ENCODE data around the gene CRIP1.

The CRIP1 gene

DNA sequence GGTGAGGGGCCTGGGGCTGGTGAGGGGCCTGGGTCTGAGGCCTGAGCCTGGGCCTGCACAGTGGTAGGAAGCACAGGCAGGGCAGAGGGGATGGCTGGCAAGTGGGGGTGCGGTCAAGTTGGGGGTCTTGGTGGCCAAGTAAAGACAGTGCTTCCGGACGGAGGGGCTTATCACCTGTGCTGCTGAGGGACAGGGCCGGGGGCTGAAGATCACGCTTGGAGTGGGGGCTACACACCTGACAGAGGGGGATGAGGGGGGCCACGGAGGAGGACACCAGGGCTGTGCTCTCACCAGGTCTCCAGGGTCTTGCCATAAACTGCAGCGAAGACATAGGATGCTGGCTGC, 16.6 kb downstream of the CRIP1 start:
- Histone ChIP-seq H3K9ac (ENCODE audit: low read length) (no peak overlapping the region), H3K4me3 (ENCODE audit: low read length) (no peak overlapping the region), H3K36me3 (ENCODE audit: control insufficient read depth, insufficient read depth, low read length) (no peaks in the 10 kb centered on the region), H3K4me1 (ENCODE audit: control insufficient read depth, insufficient read depth, low read length) (no peaks in the 10 kb centered on the region), H3K27me3 (ENCODE audit: control insufficient read depth, insufficient read depth, low read length) (peaks cover 5% of the 10 kb centered on the region), H3K9me3 (ENCODE audit: control insufficient read depth, low read length) (no peaks in the 10 kb centered on the region)

DNA sequence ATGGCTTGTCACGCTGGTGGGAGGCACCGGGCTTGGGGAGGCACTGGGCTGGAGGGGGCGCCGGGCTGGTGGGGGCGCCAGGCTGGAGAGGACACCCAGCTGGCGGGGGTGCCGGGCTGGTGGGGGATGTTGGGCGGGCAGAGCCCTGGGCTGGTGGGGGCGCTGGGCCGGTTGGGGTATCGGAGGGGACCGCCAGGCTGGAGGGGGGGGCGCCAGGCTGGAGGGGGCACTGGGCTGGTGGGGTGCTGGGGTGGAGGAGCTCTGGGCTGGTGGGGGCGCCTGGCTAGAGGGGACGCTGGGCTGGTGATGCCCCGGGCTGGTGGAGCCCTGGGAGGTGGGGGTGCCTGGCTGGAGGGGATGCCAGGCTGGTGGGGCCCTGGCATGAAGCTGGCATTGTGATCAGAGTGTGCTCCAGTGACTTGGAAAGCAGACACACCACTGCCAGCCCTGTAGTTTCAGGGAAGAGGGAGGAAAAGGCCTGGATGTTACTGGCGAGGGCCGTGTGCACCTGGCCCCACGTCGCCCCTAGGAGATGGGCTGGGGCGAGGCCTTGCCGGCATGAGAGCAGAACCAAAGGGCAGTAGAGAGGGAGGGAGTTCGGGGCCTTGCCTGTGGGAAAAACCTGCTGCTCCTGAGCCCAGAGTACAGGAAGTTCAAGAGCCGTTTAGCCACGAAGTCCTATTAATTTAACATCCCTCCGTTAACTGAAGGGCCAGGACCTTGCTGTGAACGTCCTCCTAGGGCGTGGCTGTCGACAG, 17.4 kb downstream of the CRIP1 start:
- no peak overlapping the region for H3K9ac ChIP-seq (ENCODE audit: low read length)
- no peaks in the 10 kb centered on the region for H3K4me1 ChIP-seq (ENCODE audit: control insufficient read depth, insufficient read depth, low read length)
- no peak overlapping the region for H3K4me3 ChIP-seq (ENCODE audit: low read length)
- H3K9me3 ChIP-seq (ENCODE audit: control insufficient read depth, low read length): no peaks in the 10 kb centered on the region
- peaks cover 5% of the 10 kb centered on the region for H3K27me3 ChIP-seq (ENCODE audit: control insufficient read depth, insufficient read depth, low read length)
- H3K36me3 ChIP-seq (ENCODE audit: control insufficient read depth, insufficient read depth, low read length): no peaks in the 10 kb centered on the region

DNA sequence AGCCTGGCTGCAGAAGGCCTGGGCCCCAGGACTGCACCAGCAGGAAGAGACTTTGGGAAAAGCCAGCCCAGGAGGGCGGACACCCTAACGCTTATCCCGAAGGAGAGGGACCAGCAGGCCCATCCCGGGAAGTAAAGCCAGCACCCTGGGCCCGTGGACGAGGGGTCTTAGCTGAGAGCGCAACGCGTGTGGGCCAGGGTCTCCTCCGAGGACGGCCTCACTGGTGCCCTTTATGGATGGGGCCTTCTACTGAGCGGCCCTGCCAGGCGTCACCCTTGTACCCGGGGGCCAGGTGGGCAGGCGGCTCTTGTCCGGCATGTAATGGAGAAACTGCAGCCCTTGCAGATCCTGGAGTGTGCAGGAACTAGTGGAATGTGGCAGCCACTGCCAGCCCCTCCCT, 18.4 kb downstream of the CRIP1 start:
- Histone ChIP-seq H3K4me3 (ENCODE audit: low read length) (no peak overlapping the region), H3K9me3 (ENCODE audit: control insufficient read depth, low read length) (no peaks in the 10 kb centered on the region), H3K36me3 (ENCODE audit: control insufficient read depth, insufficient read depth, low read length) (no peaks in the 10 kb centered on the region), H3K9ac (ENCODE audit: low read length) (no peak overlapping the region), H3K4me1 (ENCODE audit: control insufficient read depth, insufficient read depth, low read length) (no peaks in the 10 kb centered on the region), H3K27me3 (ENCODE audit: control insufficient read depth, insufficient read depth, low read length) (peaks cover 5% of the 10 kb centered on the region)

DNA sequence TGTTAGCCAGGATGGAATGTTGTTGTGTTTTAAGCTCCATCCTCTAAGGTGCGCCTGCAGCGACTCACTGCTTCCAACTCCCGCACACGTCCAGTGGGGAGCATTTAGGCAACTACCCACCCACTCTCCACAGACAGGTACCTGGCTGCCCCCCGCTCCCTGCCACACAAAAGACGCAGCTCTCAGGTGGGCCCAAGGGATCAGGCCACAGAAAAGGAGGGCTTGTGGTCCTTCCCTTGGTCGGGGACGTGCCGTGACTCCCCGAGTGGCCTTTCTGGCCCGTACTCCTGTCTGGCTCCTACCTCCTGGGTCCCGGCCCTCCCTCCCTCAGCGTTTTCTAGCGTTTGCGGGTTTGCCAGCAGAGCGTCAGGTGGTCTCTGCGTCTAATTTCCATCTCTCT, 20.6 kb downstream of the CRIP1 start:
- Histone ChIP-seq H3K4me1 (ENCODE audit: control insufficient read depth, insufficient read depth, low read length) (no peaks in the 10 kb centered on the region), H3K36me3 (ENCODE audit: control insufficient read depth, insufficient read depth, low read length) (no peaks in the 10 kb centered on the region), H3K9ac (ENCODE audit: low read length) (no peak overlapping the region), H3K4me3 (ENCODE audit: low read length) (no peak overlapping the region), H3K27me3 (ENCODE audit: control insufficient read depth, insufficient read depth, low read length) (peaks cover 11% of the 10 kb centered on the region), H3K9me3 (ENCODE audit: control insufficient read depth, low read length) (no peaks in the 10 kb centered on the region)

DNA sequence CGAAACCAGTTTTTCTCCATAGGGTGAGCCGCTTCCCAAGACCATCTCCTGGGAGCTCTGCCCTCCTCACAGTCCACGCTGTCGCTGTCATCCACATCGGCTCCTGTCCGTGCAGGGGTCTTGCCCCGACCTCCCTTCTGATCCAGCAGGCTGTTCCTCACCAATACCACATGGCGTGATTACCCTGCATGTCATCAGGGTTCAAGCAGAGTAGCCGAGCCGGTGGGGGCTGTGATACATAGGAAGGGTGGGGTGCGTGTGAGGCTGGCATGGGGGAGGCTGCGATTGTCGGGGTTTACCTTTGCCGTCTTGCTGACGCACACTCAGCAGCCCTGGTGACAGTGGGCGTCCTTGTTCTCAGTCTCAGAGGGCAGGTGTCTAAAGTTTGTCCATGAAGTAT, 21.4 kb downstream of the CRIP1 start:
- Histone ChIP-seq H3K4me3 (ENCODE audit: low read length) (no peak overlapping the region), H3K9me3 (ENCODE audit: control insufficient read depth, low read length) (no peaks in the 10 kb centered on the region), H3K27me3 (ENCODE audit: control insufficient read depth, insufficient read depth, low read length) (peaks cover 16% of the 10 kb centered on the region), H3K36me3 (ENCODE audit: control insufficient read depth, insufficient read depth, low read length) (no peaks in the 10 kb centered on the region), H3K9ac (ENCODE audit: low read length) (no peak overlapping the region), H3K4me1 (ENCODE audit: control insufficient read depth, insufficient read depth, low read length) (no peaks in the 10 kb centered on the region)

DNA sequence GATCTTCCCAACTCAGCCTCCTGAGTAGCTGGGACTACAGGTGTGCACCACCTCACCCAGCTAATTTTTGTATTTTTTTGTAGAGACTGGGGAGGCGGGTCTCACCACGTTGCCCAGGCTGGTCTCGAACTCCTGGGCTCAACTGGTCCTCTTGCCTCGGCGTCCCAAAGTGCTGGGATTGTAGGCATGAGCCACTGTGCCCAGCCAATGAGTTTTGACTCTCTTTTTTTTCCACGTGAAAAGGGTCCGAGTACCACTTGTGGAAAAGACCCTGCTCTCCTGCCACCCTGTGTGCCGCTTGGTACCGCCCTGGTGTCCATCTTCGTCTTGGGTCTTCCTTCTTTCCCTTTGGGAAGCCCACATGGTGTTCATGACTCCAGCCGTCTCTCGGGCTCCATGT, 21.9 kb downstream of the CRIP1 start:
- no peaks in the 10 kb centered on the region for H3K36me3 ChIP-seq (ENCODE audit: control insufficient read depth, insufficient read depth, low read length)
- no peak overlapping the region for H3K9ac ChIP-seq (ENCODE audit: low read length)
- H3K4me3 ChIP-seq (ENCODE audit: low read length): no peak overlapping the region
- no peaks in the 10 kb centered on the region for H3K4me1 ChIP-seq (ENCODE audit: control insufficient read depth, insufficient read depth, low read length)
- H3K9me3 ChIP-seq (ENCODE audit: control insufficient read depth, low read length): no peaks in the 10 kb centered on the region
- H3K27me3 ChIP-seq (ENCODE audit: control insufficient read depth, insufficient read depth, low read length): peaks cover 20% of the 10 kb centered on the region

DNA sequence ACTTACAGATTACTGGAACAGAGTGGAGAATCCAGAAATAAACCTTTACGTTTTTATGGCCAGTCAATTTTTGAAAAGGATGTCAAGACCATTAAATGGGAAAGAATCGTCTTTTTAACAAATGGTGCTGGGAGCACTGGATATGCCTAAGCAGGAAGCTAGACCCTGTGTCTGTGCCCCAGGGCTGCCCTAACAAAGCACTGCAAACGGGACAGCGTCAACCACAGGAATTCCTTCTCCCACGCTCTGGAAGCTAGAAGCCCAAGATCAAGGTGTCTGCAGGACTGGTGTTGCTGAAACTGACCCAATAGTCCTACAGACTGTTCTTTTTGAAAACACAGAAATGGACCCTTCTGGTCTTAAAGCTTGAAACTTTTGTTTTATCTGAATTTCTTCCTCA, 30.4 kb downstream of the CRIP1 start:
- no peaks in the 10 kb centered on the region for H3K36me3 ChIP-seq (ENCODE audit: control insufficient read depth, insufficient read depth, low read length)
- H3K9me3 ChIP-seq (ENCODE audit: control insufficient read depth, low read length): no peaks in the 10 kb centered on the region
- no peaks in the 10 kb centered on the region for H3K4me1 ChIP-seq (ENCODE audit: control insufficient read depth, insufficient read depth, low read length)
- no peak overlapping the region for H3K9ac ChIP-seq (ENCODE audit: low read length)
- H3K4me3 ChIP-seq (ENCODE audit: low read length): no peak overlapping the region
- H3K27me3 ChIP-seq (ENCODE audit: control insufficient read depth, insufficient read depth, low read length): peaks cover 14% of the 10 kb centered on the region

DNA sequence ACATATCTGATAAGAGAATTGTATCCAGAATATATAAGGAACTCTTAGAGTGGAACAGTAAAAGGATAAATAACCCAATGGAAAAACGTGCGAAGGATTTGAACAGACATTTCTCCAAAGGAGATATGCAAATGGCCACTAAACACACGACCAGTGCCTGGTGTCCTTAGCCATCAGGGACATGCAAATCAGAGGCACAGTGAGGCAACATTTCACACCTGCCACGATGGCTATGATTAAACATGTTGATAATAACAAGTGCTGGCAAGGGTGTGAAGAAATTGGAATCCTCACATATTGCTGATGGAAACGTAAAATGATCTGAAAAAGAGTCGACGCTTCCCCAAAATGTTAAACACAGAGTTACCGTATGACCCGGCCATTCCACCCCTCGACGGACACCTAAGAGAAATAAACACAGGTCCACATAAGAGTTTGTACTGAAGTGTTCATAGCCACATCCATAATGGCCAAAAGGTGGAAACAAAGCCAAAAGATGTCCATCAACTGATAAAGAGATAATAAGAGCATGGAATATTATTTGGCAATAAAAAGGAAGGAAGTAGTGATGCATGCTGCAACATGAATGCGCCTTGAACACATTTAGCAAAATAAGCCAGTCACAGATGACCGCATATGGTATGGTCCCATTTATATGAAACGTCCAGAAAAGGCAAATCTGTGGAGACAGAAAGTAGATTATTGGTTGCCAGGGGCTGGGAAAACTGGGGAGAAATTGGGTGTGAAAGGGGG, 33.4 kb downstream of the CRIP1 start:
- no peak overlapping the region for H3K9ac ChIP-seq (ENCODE audit: low read length)
- no peak overlapping the region for H3K4me3 ChIP-seq (ENCODE audit: low read length)
- H3K36me3 ChIP-seq (ENCODE audit: control insufficient read depth, insufficient read depth, low read length): no peaks in the 10 kb centered on the region
- no peaks in the 10 kb centered on the region for H3K4me1 ChIP-seq (ENCODE audit: control insufficient read depth, insufficient read depth, low read length)
- no peaks in the 10 kb centered on the region for H3K9me3 ChIP-seq (ENCODE audit: control insufficient read depth, low read length)
- peaks cover 5% of the 10 kb centered on the region for H3K27me3 ChIP-seq (ENCODE audit: control insufficient read depth, insufficient read depth, low read length)

DNA sequence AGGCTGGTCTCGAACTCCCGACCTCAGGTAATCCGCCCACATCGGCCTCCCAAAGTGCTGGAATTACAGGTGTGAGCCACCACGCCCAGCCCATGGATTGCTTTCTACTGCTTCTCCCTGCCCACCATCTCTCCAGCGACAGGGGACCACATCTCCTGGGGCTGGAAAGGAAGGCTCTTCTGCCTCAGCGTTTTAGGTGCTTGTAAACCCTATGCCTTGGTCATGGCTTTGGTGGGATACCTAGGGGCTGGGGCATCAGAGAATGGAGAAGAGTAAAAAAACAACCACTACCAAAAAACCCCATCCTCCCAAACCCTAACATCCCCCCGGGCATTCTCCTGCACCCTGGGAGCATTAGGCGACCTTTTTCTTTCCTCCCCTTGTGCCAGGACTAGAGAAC, 38.6 kb downstream of the CRIP1 start:
- Histone ChIP-seq H3K4me1 (ENCODE audit: control insufficient read depth, insufficient read depth, low read length) (peaks cover 31% of the 10 kb centered on the region), H3K36me3 (ENCODE audit: control insufficient read depth, insufficient read depth, low read length) (no peaks in the 10 kb centered on the region), H3K9ac (ENCODE audit: low read length) (no peak overlapping the region), H3K27me3 (ENCODE audit: control insufficient read depth, insufficient read depth, low read length) (peaks cover 42% of the 10 kb centered on the region), H3K4me3 (ENCODE audit: low read length) (no peak overlapping the region), H3K9me3 (ENCODE audit: control insufficient read depth, low read length) (no peaks in the 10 kb centered on the region)

DNA sequence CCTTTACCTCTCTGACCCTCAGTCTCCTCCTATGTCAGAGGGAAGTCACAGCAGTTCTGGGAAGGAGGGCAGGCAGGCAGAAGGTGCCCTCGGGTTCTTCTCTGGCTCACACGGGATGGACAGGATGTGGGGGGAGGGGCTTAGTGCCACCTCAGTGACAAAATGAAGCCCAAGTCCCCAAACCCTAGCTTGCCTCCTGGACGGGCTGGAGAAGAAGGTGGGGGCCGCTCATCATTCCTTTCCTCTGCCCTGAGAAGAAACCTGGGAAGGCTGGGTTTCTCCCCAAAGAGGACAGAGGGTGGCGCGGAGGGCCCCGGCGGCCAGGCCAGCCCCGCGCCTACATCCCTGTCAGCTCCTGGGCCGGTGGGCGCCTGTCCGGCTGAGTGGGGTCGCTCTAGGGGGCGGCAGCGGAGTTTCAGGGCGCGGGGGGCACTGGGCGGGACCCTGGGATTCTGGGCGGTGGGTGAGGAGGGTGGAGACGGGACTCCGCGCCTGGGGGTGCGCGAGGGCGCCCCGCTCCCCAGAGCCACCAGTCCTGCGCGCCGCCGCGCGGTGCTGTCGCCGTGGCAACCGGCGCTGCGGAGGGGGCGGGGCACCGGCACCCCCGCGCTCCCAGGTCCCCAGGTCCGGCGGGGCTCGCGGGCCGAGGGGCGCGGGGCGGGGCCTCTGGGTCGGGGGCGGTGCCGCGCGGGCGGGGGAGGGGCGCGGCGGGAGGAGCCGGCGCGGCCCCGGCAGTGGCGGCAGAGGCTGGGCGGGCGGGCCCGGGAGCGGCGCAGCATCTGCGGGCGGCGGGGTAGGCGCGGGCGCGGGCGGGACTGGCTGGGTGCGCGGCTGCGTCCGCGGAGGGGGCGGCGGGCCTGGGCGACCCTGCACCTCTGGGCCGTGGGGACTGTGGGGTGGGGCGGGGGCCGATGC, 39.4 kb downstream of the CRIP1 start, which contains the start of gene TMEM121:
Gene TMEM121 (plus strand): TSS at position 723 of the 915 bp plus-strand sequence. CDS start 2,252 bp downstream, outside the sequence.
- H3K4me1 ChIP-seq (ENCODE audit: control insufficient read depth, insufficient read depth, low read length): peaks cover 31% of the 10 kb centered on the region
- peaks cover 46% of the 10 kb centered on the region for H3K27me3 ChIP-seq (ENCODE audit: control insufficient read depth, insufficient read depth, low read length)
- H3K36me3 ChIP-seq (ENCODE audit: control insufficient read depth, insufficient read depth, low read length): no peaks in the 10 kb centered on the region
- H3K9ac ChIP-seq (ENCODE audit: low read length): peak within 1 kb of the TSS; percentile 53
- H3K9me3 ChIP-seq (ENCODE audit: control insufficient read depth, low read length): no peaks in the 10 kb centered on the region
- no peak within 1 kb of the TSS for H3K4me3 ChIP-seq (ENCODE audit: low read length)

DNA sequence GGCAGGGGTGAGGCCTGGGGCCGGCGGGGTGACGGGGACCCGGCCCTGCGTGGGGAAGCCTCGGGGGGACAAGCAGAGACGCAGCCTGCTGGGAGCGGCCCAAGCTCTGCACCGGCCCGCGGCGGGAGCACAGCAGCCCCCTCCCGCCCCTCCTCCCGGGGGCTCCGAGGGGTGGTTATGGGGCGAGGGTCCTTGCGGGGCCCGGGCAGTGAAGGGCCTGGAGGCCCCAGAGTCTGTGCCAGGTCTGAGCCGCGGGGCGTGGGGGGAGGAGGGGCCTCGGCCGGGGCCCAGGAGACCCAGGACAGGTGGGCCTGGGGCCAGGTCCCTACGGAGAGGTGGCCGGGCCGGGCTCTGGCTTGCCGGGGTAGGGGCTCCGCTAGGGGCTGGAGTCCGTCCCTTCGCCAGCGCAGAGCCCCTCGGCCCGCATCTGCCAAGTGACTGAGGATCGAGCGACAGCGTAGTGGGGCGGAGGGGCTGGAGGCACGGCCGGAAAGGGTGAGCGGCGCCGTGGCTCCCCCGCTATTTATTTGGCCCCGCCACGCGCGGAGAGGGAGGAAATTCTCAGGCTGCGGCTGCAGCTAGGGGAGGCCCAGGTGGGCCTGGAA, 40.2 kb downstream of the CRIP1 start:
- Histone ChIP-seq H3K4me3 (ENCODE audit: low read length) (no peak overlapping the region), H3K9ac (ENCODE audit: low read length) (no peak overlapping the region), H3K27me3 (ENCODE audit: control insufficient read depth, insufficient read depth, low read length) (peaks cover 46% of the 10 kb centered on the region), H3K4me1 (ENCODE audit: control insufficient read depth, insufficient read depth, low read length) (peaks cover 31% of the 10 kb centered on the region), H3K9me3 (ENCODE audit: control insufficient read depth, low read length) (no peaks in the 10 kb centered on the region), H3K36me3 (ENCODE audit: control insufficient read depth, insufficient read depth, low read length) (no peaks in the 10 kb centered on the region)

All from mucosa of stomach (tissue), 1 donor.